Right ventricle myocardium superior (tissue), 1 donor: ENCODE results near the gene GPR18. TPM values are rescaled to one million over a fixed set of nuclear protein-coding genes. Genes with fewer than 3 reads are reported as not detected.

Experiments
- ATAC-seq: fragments of 200-7000 bp; cut with Tn5 transposase; one replicate; pipeline ENCODE4 v1.9.1; 2020; ENCODE audit warnings: mild to moderate bottlenecking; ENCODE audit not compliant: poor library complexity
- DNase-seq: peaks from one replicate; pipeline ENCODE4 v3.0.0-alpha.2; 2020
- intact Hi-C: fragments of 100-400 bp; cut with DNase I; formaldehyde crosslinking; loops from one replicate; pipeline ENCODE4 v1.11.2; 2022
- total RNA-seq: library from RNA; stranded (reverse); fragmentation: NEBNext Ultra II Directional; extraction: Animal tissue kit (Norgen Biotek cat#: 25700); gene quantifications from one replicate; pipeline ENCODE4 v1.2.1, GENCODE V29; 2021
- donor health status: DM: no; HTN: yes; CAD: no; lungs with severe emphysema.

GPR18 gene
- total RNA-seq, 1 donor from 2014 or later = not detected

DNA sequence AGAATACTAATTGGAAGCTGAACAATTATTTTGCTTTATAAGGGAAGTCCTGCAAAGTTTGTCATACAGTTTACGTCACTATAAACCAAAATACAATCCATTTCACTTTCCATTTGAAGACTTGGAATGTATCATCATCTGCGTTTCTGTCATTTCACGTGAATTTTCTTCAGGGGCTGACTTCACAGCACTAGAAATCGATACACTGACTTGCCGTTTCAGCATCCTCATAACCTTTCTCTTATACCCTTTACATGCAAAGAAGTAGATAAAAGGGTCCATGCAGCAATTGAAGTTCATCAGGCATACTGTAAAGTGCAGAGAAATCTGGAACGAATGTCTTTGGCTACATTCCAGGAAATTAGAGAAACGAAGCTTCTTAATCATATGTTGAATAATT lies 36.8 kb upstream of the GPR18 start:
- no peak for DNase-seq
- ATAC-seq = no peak
- intact Hi-C loops = no loop called here

DNA sequence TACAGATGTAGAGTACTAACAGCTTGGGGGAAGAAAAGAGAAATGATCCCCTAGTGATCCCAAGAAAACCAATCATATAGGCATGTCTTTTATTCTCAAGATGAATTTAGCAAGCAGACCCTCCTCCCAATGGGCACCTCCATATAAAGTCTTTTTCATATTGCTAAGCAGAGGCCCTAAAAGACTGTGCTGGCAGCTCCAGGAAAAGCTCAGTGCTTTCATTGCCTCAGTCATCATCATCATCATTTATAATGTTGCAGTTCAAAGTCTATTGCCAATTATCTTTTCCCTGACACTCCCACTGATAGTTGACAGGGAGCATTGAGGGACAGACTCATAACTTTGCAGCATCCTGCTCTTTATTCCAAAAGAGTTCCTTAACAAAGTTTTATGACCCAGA lies 36.0 kb upstream of the GPR18 start:
- DNase-seq = no peak
- intact Hi-C loops = no loop called here
- no peak for ATAC-seq

GRCh38 chr13:99293178-99293577 lies 35.0 kb upstream of the GPR18 start:
- intact Hi-C loops = no loop called here
- DNase-seq (no peak), ATAC-seq (no peak)

DNA sequence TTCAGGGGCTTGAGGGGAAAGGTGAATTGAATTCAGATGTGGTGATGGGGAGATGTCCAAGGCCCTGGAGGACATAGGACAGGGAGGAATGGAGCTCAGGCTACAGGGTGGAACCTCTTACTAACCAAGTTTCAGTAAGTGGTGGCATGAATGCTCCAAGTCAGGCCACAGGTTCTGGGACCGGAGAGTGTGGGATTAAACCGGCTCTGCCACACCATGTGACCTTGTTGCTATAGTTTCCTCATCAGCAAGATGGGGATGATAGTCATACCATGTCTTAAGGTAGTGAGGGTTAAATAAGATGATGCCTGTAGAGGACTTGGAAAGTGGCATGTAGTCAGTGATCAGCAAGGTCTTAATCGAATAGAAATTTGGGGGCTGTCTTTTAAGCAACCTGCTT lies 32.7 kb upstream of the GPR18 start:
- intact Hi-C loops = no loop called here
- ATAC-seq = no peak
- DNase-seq = no peak

DNA sequence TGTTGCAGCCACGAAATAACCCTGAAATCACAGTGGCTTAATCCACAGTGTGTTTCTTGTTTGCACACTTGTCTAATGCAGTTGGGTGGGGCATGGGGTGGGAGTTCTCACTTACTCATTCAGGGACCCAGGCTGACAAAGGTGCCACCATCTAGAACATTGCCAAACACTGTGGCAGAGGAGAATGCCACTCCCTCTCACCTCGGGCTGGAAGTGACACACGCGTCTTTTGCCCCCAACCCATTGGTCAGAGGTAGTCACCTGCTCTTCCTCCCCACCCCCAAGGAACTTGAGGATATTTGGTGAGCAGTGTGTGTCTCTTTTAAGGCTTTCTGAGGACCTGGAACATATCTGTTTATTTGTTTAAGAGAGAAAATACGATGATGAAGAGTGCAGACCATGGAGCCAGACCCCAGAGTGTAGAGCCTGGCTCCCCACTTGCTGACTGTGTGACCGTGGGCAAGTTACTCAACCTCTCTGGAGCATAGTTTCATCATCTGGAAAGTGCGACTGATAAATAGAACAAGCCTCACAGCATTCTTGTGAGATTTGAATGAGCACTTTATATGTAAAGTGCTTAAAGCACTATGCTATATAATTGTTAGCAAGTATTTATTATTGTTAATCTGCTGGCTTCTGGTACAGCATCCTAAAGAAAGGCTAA lies 31.6 kb upstream of the GPR18 start:
- DNase-seq = no peak
- intact Hi-C loops = no loop called here
- no peak for ATAC-seq

GRCh38 chr13:99289271-99289670 lies 31.1 kb upstream of the GPR18 start:
- ATAC-seq (no peak), DNase-seq (no peak)
- intact Hi-C loops = no loop called here

DNA sequence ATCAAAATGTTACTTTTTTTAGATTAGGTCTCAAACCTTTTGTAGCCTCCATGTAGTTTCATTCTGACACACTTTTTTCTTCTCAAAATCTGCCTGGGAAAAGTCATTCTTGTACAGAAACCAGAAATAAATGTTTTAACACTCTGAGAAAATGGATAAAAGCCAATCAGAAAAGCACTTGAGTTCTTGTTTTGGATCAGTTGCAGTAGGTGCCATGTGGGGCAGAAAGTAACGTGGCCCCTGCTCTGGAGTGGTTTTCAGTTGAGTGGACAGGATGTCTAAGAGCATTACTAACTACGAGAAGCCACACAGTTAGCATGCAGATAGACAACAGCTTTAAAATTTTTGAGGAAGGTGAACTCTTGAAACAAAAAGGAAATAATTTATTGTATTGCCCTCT lies 29.9 kb upstream of the GPR18 start:
- DNase-seq = no peak
- intact Hi-C loops = no loop called here
- peak; percentile 36 for ATAC-seq

DNA sequence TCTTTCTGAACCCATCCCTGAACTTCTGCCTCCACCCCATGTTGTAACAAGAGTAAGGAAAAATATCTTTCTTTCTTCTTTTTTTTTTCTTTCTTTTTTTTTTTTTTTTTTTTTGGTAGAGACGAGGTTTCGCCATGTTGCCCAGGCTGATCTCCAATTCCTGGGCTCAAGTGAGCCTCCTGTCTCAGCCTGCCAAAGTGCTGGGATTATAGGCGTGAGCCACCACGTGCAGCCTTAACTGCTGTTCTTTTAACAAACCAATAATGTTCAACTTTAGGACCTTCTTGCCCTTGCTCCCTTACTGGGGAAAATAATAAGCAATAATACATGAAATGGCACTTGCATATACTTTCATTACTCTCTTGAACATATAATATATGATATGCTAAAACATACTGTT lies 29.4 kb upstream of the GPR18 start:
- intact Hi-C loops = no loop called here
- no peak for DNase-seq
- no peak for ATAC-seq

DNA sequence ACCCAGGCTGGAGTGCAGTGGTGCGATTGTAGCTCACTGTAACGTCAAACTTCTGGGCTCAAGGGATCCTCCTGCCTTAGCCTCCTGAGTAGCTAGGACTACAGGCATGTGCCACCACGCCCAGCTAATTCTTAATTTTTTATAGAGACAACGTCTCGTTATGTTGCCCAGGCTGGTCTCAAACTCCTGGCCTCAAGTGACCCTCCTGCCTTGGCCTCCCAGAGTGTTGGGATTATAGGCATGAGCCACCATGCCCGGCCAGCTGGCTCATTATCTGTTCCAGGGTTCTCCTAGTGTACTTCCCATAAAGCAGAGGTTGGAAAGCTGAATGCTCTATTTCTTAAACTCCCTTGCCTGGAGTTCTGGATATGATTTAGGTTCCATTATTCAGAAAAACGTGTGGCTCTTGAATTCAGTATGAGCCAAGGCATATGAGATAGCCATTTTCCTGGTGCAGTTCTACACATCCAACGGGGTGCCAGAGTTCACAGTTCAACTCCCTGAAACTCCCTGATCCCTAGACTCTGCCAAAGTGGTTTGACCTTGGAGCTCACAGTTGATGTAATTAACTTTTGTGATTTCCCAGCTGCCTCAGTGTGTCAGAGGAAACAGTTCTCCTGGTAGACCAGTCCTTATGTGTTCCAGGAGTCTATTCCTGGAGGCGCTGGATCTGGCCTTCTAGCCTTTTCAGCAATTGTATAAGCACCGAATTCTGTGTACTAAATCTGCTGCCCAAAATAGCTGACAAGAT lies 27.4 kb upstream of the GPR18 start:
- ATAC-seq (peak; percentile 69), DNase-seq (no peak)
- intact Hi-C loops = no loop called here

GRCh38 chr13:99282264-99283231 lies 24.4 kb upstream of the GPR18 start:
- intact Hi-C loops = no loop called here
- peak; percentile 2 for ATAC-seq
- no peak for DNase-seq

DNA sequence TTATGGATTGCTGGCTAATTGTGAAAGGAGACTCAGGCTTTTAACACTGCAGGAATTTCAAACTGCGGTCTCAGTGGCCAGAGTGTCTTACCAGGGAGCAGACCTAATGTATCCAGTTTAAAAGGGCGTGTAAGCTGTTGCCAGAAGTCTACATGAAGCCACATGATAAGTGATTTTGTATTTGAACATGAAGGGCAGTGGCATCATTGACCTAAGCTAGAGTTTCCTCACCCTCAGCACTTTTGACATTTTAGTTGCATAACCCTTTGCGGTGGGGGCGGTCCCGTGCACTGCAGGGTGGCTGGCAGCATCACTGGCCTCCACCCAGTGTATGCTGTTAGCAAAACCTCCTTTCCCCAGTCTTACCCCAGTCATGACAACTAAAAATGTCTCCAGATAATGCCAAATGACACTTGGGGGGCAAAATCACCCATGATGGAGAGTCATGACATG lies 23.7 kb upstream of the GPR18 start:
- peak; percentile 65 for ATAC-seq
- intact Hi-C loops = no loop called here
- peak; percentile 80 for DNase-seq

- no peak for ATAC-seq
- intact Hi-C loops = no loop called here
- DNase-seq = no peak
These were observed 22.0 kb upstream of the GPR18 start for GRCh38 chr13:99280166-99280565.

- intact Hi-C loops = no loop called here
- DNase-seq (no peak), ATAC-seq (no peak)
These were observed 21.5 kb upstream of the GPR18 start for GRCh38 chr13:99279637-99280036.

- no peak for DNase-seq
- intact Hi-C loops = no loop called here
- ATAC-seq = no peak
These were observed 20.7 kb upstream of the GPR18 start for GRCh38 chr13:99278843-99279242.

DNA sequence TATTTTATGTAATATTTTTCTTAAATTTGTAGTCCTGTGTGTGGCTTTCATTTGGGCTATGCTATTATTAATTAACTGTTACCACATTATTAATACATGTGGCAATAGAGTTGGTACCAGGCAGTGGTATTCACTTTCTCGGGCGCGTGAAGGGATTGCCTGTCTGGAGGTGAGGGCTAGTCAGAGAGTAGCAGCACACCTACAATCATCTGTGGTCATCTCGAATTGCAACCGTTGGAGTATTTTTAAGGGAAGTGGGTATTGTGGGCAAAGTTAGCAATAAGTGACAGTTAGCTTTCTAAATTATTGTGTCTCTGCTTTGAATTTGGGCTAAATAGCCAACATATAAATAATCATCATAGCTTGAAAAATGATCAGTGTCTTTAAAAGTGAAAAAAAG lies 20.0 kb upstream of the GPR18 start:
- DNase-seq = no peak
- ATAC-seq = no peak
- intact Hi-C loops = no loop called here

DNA sequence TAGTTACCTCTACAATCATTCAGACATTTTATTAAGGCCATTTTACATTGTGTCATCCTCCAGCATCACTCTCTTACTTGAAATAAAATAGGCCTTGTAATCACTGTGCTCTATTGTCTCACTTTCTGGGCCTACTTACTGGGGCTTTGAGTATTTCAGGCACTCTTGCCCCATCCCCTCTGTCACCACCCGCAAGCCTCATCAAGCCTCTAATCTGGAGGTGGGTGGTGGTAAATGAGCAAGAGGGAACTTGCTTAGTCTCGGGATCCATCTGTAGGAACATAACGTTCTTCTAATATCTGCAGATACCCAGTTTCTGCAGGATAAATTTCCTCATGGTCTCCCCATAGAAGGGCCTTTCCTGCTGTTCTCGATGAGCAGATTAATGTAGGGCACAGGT lies 19.4 kb upstream of the GPR18 start:
- DNase-seq (no peak), ATAC-seq (peak; percentile 17)
- intact Hi-C loops = no loop called here

- DNase-seq (no peak), ATAC-seq (no peak)
- intact Hi-C loops = no loop called here
These were observed 18.5 kb upstream of the GPR18 start for GRCh38 chr13:99276706-99277105.

GRCh38 chr13:99275093-99275469 lies 16.9 kb upstream of the GPR18 start:
- DNase-seq (no peak), ATAC-seq (no peak)
- intact Hi-C loops = no loop called here

- DNase-seq (no peak), ATAC-seq (peak; percentile 79)
- intact Hi-C loops = no loop called here
These were observed 14.9 kb upstream of the GPR18 start for GRCh38 chr13:99273128-99273527.
